HG03175 (cell line): ENCODE measurements around the gene ZNF429.
"Not testable (repeated sequence)": the region's sequence is repeated elsewhere in the genome, so short reads cannot be mapped to it uniquely, and the experiment has no call there.

ENCODE experiments used
- ATAC-seq: cut with Tn5 transposase; IDR thresholded peaks from one replicate; pipeline ENCODE4 v1.9.1; 2021; ENCODE audit warnings: mild to moderate bottlenecking, moderate library complexity; ENCODE audit not compliant: unreplicated experiment

Gene ZNF429

GRCh38 chr19:21587549-21587948 lies 82.1 kb downstream of the ZNF429 start:
- no peak for ATAC-seq

- no peak for ATAC-seq
Observed at GRCh38 chr19:21588065-21588601, 82.7 kb downstream of the ZNF429 start.

- no peak for ATAC-seq
Observed at GRCh38 chr19:21590867-21591266, 85.5 kb downstream of the ZNF429 start.

- ATAC-seq: no peak
Observed at GRCh38 chr19:21593008-21593481, 87.6 kb downstream of the ZNF429 start.

GRCh38 chr19:21593502-21593901 lies 88.1 kb downstream of the ZNF429 start:
- ATAC-seq: no peak

- ATAC-seq: no peak
Observed at GRCh38 chr19:21593934-21594820, 88.8 kb downstream of the ZNF429 start.

- ATAC-seq: no peak
Observed at GRCh38 chr19:21595185-21595584, 89.8 kb downstream of the ZNF429 start.

GRCh38 chr19:21602082-21602658 lies 96.8 kb downstream of the ZNF429 start:
- ATAC-seq: no peak

GRCh38 chr19:21602659-21603430 lies 97.4 kb downstream of the ZNF429 start:
- ATAC-seq: not testable (repeated sequence)

- ATAC-seq: no peak
Observed at GRCh38 chr19:21603431-21604231, 98.2 kb downstream of the ZNF429 start.

- ATAC-seq: no peak
Observed at GRCh38 chr19:21604351-21604926, 99.0 kb downstream of the ZNF429 start.
